CD4-positive, alpha-beta T cell treated with Interleukin-10 for 1 hour (primary cell): ENCODE results near the gene FUT3.
A peak's percentile ranks its signal among the peaks of the same experiment; 100 is the strongest.
"Not testable (repeated sequence)": the region's sequence is repeated elsewhere in the genome, so short reads cannot be mapped to it uniquely, and the experiment has no call there.

Source experiments
- DNase-seq: peaks from one replicate; pipeline ENCODE4 v3.0.0-alpha.2; 2020

The FUT3 gene

DNA sequence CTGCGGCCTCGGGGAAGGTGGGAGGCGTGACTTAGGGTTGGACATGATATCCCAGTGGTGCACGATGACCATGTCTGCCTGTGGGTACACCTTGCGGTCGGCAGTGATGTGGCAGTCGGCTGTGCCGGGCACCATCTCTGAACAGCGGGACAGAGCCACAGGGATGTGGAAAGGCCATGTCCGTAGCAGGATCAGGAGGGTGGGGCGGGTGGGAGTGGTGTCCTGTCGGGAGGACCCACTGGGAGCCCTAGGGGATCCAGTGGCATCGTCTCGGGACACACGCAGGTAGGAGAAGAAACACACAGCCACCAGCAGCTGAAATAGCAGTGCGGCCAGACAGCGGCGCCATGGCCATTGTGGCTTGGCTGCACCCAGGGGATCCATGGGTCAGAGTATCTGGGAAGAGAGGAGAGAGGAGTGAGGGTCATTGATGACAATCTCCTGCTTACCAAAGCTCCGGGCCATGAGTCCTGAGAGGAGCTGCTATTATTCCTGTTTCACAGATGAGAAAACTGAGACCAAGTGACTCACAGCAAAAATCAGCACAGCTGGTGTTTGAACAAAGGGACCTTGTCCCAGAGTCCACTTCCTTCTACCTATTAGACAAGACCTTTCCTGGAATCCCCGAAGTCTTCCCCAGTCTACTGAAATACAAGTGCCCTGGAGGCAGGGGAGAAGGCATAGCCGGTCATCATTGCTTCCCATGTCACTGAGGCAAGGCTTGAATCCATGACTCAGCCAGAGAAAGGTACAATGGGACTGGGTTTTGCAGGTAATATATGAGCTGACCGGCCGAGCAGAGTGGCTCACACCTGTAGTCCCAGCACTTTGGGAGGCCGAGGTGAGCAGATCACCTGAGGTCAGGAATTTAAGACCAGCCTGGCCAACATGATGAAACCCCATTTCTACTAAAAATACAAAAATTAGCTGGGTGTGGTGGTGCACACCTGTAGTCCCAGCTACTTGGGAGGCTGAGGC, 6.5 kb downstream of the FUT3 start:
- no peak for DNase-seq

GRCh38 chr19:5843295-5843927, 7.8 kb downstream of the FUT3 start:
- no peak for DNase-seq

GRCh38 chr19:5841735-5842111, 9.5 kb downstream of the FUT3 start:
- DNase-seq: not testable (repeated sequence)

DNA sequence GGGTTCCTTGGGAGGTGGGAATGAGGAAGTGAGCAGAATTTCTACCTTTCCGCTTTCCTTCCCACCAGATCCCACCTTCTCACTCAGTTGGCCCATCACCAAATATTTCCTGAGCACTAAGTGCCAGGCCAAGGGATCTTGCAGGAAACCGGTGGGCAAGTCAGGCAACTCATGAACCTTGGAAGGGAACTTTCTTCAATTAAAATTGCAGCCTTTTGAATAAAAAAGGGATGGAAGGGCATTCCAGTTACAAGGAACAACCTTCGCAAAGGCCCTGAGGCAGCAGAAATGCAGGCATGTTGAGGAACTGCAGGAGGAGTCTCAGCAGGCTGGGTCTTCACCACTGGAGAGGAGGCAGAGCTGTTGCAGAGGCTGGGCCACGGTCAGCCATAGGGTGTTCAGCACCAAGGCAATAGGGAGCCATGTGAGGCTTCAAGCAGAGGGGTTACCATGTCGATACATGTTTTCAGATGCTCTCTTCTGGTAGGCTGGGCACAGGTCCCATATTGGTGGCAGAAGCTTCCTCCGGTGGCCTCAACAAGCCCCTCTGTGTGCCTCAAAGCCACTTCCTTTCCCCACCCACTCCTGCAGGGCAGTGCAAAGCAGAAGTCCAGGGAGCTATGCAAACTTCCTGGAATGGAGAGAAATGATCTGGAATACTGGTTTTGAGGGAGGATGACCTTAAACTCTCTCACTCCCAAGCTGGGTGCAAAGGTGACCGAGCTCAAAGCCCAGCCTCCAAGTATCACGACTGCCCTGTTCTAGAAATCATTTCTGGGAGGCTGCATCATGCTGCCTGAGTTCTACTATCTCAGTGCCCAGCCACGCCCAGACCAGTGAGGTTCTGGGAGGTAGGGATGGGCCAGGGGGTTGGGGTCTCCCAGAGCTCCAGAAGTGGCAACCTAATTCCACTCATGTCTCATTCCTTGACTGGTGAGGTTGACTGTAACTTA, 11.9 kb downstream of the FUT3 start, which contains the start of gene FUT6:
Gene FUT6 (minus strand): TSS at position 638 of the 953 bp plus-strand sequence. CDS start 7,135 bp downstream, outside the sequence.
- no peak for DNase-seq

DNA sequence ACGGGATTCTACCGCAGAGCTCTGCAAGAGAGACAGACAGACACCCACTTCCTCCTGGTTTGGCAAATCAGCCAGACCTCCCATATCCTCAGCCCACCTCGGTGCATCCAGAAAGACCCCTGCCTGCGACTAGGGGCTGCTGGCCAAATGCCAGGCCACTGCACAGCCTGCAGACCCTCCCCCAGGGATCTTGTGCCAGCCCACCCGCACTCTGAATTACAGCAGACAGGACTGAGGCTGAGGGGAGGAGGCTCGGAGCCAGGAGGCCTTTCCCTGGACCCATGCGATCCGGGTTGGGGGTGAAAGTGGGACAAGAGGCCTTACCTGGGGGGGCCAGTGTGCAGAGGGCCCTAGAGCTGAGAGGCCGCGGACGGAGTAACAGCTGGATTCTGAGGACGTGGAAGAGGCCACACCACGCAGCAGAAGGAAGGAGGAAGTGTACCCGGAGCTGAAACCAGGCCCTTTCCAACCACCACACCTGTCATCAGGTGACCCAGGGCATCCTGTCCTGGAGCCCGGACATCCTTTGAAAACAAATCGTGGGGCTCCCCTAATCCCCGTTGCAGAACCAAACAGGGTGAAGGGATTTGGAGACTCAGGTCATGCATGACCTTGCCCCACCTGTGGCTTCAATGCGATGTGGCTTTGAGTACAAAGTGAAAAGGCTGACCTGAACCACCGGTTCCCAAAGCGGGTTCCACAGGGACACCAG, 12.7 kb downstream of the FUT3 start:
- DNase-seq: no peak

DNA sequence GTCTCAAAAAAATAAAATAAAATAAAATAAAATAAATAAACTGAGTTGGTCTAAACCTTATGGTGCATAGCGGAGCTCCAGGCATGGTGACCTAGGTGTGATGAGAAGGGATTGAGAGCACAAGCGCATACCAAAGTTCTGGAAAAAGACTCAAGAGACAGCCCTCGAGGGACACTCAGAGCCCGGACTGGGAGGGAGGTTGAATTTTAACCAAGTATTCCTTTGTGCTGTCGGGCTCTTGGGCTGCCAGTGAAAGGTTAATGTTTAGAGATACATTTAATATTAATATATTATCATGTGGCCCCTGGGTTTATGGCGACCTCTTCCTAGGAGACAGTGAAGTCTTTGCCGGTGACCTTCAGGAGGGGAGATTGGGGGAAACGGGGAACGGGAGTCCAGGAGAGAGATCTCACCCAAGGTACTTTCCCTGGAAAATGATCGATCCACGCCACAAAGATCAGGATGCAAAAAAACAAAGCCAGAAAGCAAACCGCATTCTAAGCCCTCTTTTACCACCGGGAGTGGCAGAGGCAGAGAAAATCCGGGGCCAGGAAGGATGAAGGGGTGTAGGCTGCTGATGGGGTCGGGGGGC, 13.4 kb downstream of the FUT3 start:
- no peak for DNase-seq

DNA sequence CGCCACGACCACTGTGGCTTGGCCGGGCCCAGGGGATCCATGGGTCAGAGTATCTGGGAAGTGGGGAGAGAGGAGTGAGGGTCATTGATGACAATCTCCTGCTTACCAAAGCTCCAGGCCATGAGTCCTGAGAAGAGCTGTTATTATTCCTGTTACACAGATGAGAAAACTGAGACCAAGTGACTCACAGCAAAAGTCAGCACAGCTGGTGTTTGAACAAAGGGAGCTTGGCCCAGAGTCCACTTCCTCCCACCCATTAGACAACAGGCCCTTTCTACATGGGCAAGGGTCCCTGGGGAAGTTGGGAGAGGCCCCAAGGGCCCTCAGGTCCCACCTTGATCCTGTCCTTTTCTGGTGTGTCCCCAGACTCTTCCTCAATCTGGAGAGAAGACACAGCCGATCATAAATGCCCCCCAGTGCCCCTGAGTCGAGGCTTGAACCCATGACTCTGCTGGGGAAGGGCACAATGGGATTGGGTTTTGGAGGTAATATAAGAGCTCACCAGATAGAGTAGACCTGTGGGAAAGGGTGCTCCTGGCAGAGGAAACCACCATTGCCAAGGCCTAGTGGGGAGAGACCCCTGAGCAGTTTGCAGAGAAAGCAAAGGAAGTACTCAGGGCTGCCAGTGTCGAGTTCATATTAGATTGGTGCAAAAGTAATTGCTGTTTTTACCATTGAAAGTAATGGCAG, 18.6 kb downstream of the FUT3 start:
- no peak for DNase-seq

- no peak for DNase-seq
Observed at GRCh38 chr19:5832061-5832460, 19.2 kb downstream of the FUT3 start.

DNA sequence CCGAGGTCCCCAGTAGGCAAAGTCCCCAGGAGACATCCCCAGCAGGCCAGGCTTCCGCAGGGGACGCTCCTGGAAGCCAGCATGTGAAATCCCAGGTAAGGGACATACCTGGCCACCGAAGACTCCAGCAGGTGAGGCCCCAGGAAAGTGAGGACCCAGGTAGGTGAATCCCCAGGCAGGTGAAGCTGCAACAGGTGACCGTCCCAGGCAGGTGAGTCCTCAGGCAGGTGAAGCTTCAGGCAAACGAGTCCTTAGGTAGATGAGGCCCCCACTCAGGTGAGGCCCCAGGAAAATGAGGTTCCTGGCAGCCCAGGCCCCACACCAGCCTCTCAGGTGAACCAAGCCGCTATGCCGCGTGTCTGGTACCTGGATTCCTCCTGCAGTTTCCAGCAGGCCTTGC, 20.1 kb downstream of the FUT3 start:
- no peak for DNase-seq

DNA sequence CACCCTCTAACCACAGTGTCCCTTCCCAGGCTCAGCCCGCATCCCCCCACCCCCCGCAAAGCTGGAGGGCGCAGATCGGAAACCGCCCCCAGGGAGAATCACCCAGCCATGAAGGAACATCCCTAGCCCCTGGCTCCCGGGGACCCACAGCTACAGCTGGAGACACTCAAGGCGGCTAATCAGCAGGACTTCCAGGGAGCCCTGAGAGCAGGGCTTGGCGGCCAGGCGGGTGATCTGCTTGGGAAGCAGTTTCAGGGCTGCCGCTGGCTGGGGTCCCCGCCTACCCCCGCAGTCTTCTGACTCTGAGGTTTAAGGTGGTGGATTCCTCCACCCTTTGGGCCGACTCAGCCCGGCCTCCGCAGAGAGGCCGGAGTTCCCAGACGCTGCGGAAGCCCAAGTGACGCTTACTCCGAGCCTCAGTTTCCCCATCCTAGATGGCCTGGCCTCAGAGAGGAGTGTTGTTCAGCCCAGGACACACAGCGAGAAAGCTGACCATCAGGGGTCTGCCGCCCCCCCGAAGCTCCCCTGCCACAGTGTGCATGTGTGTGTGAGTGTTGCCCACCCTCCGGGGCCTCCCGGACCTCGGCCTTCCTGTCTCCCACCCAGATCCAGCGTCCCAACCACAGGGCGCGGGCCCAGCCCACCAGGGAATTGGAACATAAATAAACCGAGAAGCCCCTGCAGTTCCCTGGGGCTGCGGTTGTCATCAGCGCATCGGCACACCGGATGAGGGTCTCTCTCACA, 21.5 kb downstream of the FUT3 start:
- no peak for DNase-seq

GRCh38 chr19:5828661-5829566, 22.3 kb downstream of the FUT3 start:
- peak; percentile 13 for DNase-seq

GRCh38 chr19:5827891-5828660, 23.2 kb downstream of the FUT3 start:
- DNase-seq: peak; percentile 94

DNA sequence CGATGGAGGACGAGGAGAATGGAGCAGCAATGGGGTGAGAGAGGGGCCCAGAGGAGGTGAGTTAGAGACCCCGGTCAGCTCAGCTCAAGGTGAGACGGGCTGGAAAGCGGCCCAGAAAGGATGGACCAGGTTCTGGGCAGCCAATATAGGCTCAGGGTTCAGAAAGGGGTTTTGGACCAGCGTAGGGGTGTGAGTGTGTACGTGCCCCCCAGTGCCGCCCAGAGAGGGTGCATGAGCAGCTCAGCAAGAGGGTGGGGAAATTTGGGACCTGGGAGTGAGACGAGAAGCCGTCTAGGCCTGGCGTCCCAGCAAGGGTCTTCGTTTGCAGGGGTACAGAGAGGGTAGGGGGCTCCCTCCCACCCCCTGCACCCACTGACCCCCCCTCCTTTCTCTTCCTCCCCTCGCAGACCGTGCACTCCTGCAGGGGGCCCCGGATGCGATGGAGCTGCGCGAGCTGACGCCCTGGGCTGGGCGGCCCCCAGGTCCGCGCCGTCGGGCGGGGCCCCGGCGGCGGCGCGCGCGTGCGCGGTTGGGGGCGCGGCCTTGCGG, 23.8 kb downstream of the FUT3 start:
- DNase-seq: no peak

- DNase-seq: peak; percentile 34
Observed at GRCh38 chr19:5826531-5827341, 24.5 kb downstream of the FUT3 start.

DNA sequence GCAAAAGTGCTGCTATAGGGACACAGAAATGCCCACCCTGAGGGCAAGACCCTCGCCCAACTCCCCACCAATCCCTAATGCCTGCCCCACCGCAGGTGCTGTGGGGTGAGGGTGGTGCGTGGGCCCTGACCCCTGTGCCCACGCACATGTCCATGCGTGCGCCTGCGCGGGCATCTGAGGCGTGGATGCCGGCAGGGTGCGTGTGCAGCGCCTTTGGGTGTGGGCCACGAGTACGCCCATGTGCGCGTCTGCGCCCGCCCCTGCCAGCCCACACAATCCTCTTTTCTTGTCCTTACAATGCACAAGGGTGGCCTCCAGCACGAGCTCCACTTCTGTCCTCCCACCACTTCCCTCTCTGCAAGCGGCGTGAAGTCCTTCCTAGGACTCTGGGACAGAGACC, 26.1 kb downstream of the FUT3 start:
- DNase-seq: no peak

DNA sequence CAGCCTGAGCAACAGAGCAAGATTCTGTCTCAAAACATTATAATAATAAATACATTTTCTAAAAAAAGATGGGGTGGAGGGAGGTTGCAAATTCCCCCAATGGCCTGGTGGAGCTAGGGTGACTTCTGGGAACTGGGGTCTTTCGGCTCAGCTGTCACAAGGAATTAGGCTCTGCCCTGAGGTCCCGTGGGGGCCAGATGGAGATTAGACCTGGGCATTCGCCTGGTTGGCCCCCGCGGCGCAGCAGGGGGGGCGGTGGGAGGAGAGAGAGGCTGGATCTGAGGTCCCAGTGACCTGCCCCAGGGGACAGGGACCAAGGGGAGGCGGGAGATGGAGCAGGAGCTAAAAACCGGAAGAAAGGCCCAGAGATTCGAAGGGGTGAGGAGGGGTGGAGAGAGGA, 26.5 kb downstream of the FUT3 start:
- DNase-seq: no peak

DNA sequence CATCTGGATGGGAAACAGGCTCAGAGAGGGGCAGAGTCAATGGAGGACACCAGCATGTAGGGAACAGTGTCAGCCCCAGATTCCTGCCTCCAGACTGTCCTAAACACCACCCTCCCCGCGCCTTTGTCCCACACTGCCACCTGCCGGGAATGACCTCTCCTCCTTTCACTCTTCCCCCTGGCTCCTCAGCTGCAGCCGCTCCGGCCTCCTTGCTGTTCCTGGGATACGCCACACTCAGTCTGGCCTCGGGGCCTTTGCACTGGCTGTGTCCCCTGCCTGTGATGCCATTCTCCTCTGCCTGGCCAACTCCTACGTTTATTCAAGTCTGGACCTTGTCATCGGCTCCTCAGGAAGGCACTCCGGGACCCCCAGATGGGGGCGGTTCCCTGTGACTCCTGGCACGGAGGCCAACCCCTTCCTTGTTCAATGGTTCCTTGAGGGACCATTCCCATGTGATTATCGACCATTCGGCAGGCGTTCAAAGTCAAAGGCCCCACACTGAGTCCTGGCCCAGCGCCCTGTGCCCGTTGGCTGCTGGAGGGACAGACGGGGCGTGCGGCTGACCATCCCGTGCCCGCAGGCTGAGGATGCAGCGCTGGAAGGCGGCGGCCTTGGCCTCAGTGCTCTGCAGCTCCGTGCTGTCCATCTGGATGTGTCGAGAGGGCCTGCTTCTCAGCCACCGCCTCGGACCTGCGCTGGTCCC, 27.5 kb downstream of the FUT3 start:
- DNase-seq: no peak
